ENCODE data around the gene FOXB1. TPM values are rescaled to one million over a fixed set of nuclear protein-coding genes. Genes with fewer than 3 reads are reported as not detected.

The FOXB1 gene
- 0.10 TPM for total RNA-seq

DNA sequence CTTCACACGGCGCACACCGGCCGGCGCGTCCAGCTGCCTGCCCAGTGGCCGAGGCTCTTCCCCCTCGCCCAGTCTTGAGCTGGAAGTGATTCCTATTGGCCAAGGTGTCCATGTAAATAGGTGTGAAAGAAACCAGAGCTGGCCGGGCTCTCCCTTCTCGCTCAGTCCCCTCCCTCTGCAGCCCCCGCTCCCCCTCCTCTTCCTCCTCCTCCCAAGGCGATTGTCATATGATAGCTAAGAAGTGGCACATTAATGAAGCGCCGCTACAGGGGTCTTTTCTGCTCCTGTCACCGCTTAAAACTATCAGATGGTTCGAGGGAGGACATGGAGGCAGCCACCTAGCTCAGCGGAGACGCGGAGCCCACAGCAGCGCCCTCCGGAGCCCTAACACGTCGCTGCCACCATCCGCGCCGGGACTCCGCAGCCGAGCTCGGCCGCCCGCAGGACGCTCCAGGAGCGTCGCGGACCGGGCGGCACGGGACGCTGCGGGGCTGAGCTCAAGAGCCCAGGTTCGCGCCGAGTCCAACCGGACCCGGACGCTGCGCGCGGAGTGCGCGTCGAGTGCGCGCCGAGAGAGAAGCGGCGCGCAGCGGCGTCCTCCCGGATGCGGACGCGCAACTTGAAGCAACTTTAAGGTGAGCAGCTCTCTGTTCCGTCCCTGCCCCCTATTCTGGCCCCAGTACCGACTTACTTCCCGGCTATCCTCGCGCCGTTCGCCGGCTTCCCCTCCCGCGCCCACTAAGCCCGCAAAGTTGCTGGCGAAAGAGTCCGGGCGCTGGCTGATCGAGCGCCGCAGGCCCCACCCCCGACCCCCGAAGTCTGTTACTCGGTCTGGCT is at the start of gene FOXB1:
Gene FOXB1 (plus strand): TSS at position 303 of the 837 bp plus-strand sequence. CDS start 653 bp downstream, outside the sequence.
- Histone ChIP-seq H3K9me3 (ENCODE audit: low read depth, low read length) (no peaks in the 10 kb centered on the region), H3K4me3 (ENCODE audit: low read length) (no peak within 1 kb of the TSS), H3K27me3 (ENCODE audit: insufficient read depth, low read length) (peaks cover 100% of the 10 kb centered on the region), H3K4me1 (ENCODE audit: insufficient read depth, low read length) (peaks cover 33% of the 10 kb centered on the region)

DNA sequence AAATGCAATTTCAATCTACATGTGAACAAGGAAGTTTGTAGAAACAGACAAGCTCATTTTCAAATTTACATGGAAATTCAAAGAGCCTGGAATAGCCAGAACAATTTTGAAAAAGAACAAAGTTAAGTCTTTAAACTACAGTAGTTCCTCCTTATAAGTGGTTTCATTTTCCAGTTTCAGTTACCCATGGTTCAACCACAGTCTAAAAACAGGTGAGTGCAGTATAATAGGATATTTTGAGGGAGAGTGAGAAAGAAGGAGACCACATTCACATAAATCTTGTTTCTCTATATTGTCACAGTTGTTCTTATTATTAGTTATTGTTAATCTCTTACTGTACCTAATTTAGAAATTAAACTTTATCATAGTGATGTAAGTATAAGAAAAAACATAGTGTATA is 45.8 kb upstream of the FOXB1 start:
- H3K4me1 ChIP-seq (ENCODE audit: insufficient read depth, low read length) = no peaks in the 10 kb centered on the region
- peaks cover 21% of the 10 kb centered on the region for H3K9me3 ChIP-seq (ENCODE audit: low read depth, low read length)
- no peak overlapping the region for H3K4me3 ChIP-seq (ENCODE audit: low read length)
- H3K27me3 ChIP-seq (ENCODE audit: insufficient read depth, low read length) = no peaks in the 10 kb centered on the region

DNA sequence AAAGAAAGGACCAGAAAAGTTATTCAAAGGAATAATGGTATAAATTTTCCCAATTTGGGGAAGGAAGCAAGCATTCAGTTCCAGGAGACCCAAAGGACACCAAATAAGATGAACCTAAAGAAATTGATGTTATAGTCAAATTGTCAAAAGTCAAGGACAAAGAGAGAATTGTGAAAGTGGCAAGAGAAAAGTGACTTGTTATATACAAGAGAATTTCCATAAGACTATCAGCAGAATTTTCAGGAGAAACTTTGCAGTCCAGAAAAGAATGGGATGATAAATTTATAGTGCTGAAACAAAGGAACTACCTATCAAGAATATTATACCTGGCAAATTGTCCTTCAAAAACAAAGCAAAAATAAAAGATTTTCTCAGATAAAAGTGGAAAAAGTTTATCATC is 43.8 kb upstream of the FOXB1 start:
- Histone ChIP-seq H3K4me1 (ENCODE audit: insufficient read depth, low read length) (no peaks in the 10 kb centered on the region), H3K27me3 (ENCODE audit: insufficient read depth, low read length) (no peaks in the 10 kb centered on the region), H3K4me3 (ENCODE audit: low read length) (no peak overlapping the region), H3K9me3 (ENCODE audit: low read depth, low read length) (peaks cover 21% of the 10 kb centered on the region)

DNA sequence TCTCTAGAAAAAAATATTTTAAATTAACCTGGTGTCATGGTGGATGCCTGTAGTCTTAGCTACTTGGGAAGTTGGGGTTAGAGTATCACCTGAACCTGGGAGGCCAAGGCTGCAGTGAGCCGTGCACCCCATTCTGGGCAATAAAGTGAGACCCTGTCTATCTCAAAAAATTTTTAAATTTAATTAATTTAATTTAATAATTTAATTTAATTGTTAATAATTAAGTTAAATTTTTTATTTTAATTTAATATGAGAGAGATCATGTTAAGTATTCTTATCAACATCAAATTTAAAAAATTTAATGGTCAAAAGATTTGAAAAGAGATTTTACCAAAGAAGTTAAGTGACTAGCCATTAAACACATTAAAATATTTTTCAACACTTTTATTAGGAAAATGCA is 40.8 kb upstream of the FOXB1 start:
- Histone ChIP-seq H3K4me3 (ENCODE audit: low read length) (no peak overlapping the region), H3K27me3 (ENCODE audit: insufficient read depth, low read length) (no peaks in the 10 kb centered on the region), H3K4me1 (ENCODE audit: insufficient read depth, low read length) (no peaks in the 10 kb centered on the region), H3K9me3 (ENCODE audit: low read depth, low read length) (peaks cover 21% of the 10 kb centered on the region)

DNA sequence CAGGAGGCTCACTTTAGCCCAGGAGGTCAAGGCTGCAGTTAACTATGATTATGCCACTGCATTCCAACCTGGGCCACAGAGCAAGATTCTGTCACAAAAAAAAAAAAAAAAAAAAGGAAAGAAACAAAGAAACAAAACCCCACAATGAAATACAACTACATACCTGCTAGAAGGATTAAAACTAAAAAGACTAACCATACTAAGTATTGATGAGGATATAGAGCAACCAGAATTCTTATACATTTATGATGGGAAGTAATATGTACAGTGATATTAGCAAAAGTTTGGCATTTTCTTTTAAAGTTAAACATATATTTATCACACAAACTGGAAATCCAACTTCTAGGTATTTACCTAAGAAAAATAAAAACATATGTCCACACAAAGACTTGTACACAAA is 40.2 kb upstream of the FOXB1 start:
- no peaks in the 10 kb centered on the region for H3K4me1 ChIP-seq (ENCODE audit: insufficient read depth, low read length)
- H3K27me3 ChIP-seq (ENCODE audit: insufficient read depth, low read length) = no peaks in the 10 kb centered on the region
- H3K9me3 ChIP-seq (ENCODE audit: low read depth, low read length) = peaks cover 21% of the 10 kb centered on the region
- no peak overlapping the region for H3K4me3 ChIP-seq (ENCODE audit: low read length)

DNA sequence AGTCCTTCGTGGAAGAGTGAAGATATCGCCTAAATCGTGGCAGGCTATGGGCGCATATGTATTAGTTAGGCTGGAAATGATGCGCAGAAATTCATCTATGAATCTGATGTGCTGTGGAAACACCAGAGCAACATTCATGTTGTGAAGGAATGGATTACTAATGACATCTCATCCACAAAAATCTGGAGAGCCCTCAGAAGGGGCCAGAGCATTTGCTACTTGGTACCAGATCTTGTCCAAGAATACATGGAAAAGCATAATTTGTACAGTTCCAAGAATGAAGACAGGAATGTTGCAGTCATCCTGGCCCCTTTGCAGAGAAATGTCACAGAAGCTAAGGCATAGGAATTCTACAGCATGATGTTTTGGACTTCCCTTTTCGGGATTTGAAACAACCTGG is 38.4 kb upstream of the FOXB1 start:
- Histone ChIP-seq H3K4me1 (ENCODE audit: insufficient read depth, low read length) (no peaks in the 10 kb centered on the region), H3K4me3 (ENCODE audit: low read length) (no peak overlapping the region), H3K27me3 (ENCODE audit: insufficient read depth, low read length) (no peaks in the 10 kb centered on the region), H3K9me3 (ENCODE audit: low read depth, low read length) (peaks cover 6% of the 10 kb centered on the region)

DNA sequence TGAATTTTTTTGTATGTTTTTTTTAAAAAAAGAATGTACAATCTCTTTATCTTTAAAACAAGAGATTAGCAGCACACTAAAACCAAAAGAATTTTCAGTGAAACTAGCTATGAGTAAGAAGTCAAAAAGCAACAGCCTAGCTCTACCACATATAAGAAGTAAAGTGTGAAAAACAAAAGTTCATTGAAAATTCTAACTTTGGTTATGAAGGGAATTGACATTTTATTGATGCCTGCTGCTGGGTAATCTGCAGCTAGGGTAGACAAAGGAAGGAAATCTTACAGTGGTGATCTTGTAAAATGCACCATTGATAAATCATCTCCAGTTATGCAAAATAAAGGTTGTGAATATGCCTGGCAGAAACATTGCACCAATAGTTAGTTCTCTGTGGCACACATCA is 37.8 kb upstream of the FOXB1 start:
- H3K9me3 ChIP-seq (ENCODE audit: low read depth, low read length) = peaks cover under 1% of the 10 kb centered on the region
- no peaks in the 10 kb centered on the region for H3K27me3 ChIP-seq (ENCODE audit: insufficient read depth, low read length)
- no peaks in the 10 kb centered on the region for H3K4me1 ChIP-seq (ENCODE audit: insufficient read depth, low read length)
- H3K4me3 ChIP-seq (ENCODE audit: low read length) = no peak overlapping the region

DNA sequence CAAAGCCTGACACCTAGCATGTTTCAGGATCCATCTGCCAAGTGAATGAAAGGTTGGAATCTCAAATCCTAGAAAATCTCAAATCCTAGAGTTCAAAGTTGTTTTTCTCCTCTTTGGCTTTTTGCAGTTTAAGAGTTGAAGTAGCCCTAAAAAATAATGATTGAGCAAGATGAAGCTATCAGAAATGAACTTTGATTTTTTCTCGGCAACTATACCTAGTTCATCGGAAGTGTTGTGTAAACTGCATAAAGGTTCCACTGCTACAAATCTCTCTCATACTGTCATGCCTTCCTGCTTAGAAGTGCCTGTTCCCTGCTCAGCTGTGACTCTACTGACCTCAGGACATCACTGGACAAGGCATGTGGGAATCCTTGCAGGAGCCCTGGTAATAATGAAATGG is 35.8 kb upstream of the FOXB1 start:
- Histone ChIP-seq H3K4me1 (ENCODE audit: insufficient read depth, low read length) (no peaks in the 10 kb centered on the region), H3K4me3 (ENCODE audit: low read length) (no peak overlapping the region), H3K27me3 (ENCODE audit: insufficient read depth, low read length) (no peaks in the 10 kb centered on the region), H3K9me3 (ENCODE audit: low read depth, low read length) (no peaks in the 10 kb centered on the region)

DNA sequence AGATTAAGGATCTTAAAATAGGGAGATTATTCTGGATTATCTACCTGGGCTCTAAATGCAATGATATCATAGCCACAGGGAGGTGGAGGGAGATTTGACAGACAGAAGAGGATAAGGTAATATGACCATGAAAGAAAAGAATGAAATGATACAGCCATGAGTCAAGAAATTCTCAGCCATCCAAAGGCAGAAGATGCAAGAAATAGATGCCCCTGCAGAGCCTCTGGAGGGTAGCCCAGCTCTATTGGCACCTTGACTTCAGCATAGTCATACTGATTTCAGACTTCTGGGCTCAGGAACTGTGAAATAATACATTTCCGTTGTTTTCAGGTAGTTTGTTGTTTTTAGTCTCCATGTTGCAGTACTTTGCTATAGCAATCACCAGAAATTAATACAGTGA is 31.9 kb upstream of the FOXB1 start:
- Histone ChIP-seq H3K9me3 (ENCODE audit: low read depth, low read length) (no peaks in the 10 kb centered on the region), H3K27me3 (ENCODE audit: insufficient read depth, low read length) (no peaks in the 10 kb centered on the region), H3K4me3 (ENCODE audit: low read length) (no peak overlapping the region), H3K4me1 (ENCODE audit: insufficient read depth, low read length) (peaks cover 15% of the 10 kb centered on the region)

DNA sequence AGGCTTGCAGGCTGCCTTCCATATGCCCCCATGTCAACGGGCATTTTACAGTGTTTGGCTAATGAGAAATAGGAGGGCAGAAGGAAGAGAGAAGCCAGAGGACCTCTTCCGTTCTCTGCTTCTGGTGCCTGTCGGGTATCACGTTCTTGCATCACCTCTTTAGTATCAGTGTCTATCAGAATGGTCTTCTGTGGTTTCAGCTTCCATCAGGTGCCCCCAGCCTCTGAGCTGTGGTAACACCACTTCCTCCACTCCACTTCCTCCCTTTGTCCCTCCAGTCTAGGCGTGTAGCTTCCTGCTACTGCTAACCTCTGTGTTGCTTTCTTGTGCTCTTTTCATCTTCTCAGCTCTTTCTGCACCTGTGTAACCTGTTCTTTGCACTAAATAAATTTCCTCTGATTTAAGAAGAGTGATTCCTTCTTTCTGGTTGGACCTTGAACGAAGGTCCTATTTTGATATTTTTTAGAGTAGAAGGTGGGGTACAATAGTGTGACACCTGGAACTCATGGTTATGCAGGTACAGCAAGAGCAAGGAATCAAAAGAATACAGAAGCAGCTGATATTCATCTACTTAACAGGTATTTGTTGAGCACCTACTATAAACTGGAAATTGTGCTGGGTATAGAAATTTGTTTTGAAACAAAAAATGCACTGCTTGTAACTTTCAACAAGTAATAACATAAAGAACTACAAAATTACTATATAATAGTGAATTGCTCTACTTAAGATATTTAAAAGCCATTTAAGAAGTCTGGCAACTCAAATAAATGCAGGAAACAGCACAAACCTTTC is 27.4 kb upstream of the FOXB1 start:
- Histone ChIP-seq H3K4me1 (ENCODE audit: insufficient read depth, low read length) (peaks cover 15% of the 10 kb centered on the region), H3K4me3 (ENCODE audit: low read length) (no peak overlapping the region), H3K27me3 (ENCODE audit: insufficient read depth, low read length) (peaks cover 5% of the 10 kb centered on the region), H3K9me3 (ENCODE audit: low read depth, low read length) (peaks cover 5% of the 10 kb centered on the region)

DNA sequence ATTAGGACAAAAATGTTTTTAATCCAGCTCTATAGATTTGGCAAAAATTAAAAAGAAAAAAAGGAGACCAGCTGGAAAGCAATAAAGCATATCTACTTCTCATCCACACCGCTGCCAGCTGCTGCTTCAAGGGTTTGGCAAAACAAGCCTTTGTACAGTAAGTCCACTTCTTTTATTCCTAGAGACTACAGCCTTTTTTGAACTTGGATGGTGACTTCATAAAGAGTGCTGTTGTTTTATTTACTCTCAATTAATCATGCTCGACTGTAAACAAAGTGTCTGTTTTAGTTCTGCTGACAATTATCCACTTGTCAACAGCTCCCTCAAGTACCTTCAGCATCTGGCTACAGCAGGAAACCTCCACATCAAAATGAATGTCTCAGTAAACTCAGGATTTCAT is 12.3 kb upstream of the FOXB1 start:
- Histone ChIP-seq H3K27me3 (ENCODE audit: insufficient read depth, low read length) (peaks cover 63% of the 10 kb centered on the region), H3K4me3 (ENCODE audit: low read length) (no peak overlapping the region), H3K4me1 (ENCODE audit: insufficient read depth, low read length) (peaks cover 8% of the 10 kb centered on the region), H3K9me3 (ENCODE audit: low read depth, low read length) (no peaks in the 10 kb centered on the region)

DNA sequence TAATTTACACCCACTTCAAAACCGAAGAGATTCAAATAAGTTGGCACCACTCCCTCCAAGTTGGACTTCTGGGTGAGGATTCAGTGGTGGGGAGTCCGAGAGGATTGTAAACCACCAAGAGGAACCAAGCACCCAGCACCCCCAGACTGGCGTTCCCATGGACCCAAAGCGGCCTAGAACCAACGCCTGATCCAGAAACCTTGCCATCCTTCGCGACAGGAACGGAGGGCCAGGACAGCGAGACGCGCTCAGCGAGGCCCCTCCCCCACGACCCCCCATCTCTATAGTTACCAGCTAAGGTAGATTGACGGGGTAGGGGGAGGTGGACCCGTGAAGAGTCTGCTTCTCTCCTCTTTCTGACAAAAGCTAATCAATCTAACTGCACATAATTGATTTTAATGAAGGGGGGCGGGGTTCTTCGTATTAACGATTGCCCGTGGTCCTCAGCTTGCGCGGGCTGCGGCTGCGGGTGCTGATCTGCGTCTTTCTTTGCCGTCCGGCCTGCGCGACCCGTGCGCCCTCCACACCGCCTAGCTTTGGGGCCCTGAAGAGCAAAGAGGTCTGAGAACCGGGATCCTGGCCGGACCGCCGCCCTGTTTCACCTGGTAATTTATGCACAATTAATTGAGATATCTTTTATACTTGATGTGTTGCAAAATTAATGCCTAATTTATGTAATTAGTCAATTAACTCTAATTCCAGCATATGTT is 10.9 kb upstream of the FOXB1 start:
- Histone ChIP-seq H3K9me3 (ENCODE audit: low read depth, low read length) (no peaks in the 10 kb centered on the region), H3K27me3 (ENCODE audit: insufficient read depth, low read length) (peaks cover 70% of the 10 kb centered on the region), H3K4me3 (ENCODE audit: low read length) (no peak overlapping the region), H3K4me1 (ENCODE audit: insufficient read depth, low read length) (peaks cover 15% of the 10 kb centered on the region)

DNA sequence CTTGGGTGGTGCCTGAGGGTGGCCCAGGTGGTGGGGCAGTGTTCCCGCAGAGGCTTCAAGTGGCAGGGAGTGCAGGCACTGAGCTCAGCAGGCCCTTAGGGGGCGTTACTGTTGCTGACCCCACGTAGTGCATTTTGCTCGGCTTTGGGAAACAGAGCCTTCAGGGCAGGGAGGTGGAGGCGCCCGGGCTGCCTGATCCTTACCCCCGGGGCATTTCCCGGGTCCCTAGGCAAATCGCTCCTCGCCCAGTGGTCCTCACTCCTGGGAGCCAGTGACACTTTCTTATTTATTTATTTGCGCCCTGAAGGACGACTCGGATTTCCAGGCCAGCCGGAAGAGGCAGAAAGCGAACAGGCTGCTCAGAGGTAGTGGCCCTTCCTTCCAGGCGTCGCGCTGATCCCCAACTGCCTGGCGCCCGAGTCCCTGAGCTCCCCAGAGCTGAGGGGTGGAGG is 10.1 kb upstream of the FOXB1 start:
- H3K9me3 ChIP-seq (ENCODE audit: low read depth, low read length) = no peaks in the 10 kb centered on the region
- H3K4me3 ChIP-seq (ENCODE audit: low read length) = no peak overlapping the region
- H3K27me3 ChIP-seq (ENCODE audit: insufficient read depth, low read length) = peaks cover 77% of the 10 kb centered on the region
- H3K4me1 ChIP-seq (ENCODE audit: insufficient read depth, low read length) = peaks cover 15% of the 10 kb centered on the region

DNA sequence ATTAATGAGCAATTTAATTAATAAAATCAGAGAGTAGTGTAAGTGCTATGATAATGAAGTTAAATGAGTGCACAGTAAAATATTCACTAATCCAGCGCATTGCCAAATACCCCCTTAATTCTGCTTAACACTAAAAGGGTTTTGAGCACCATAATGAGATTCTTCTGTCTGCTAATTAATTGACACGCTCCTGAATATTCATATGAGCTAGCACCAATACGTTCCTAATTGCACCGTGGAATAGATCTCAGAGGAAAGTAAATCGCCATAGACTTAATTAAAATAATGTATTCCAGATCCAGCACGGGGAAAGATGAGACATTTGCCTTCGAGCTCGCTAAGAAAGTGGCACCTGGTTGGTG is 9.6 kb upstream of the FOXB1 start:
- H3K9me3 ChIP-seq (ENCODE audit: low read depth, low read length) = no peaks in the 10 kb centered on the region
- H3K4me3 ChIP-seq (ENCODE audit: low read length) = no peak overlapping the region
- peaks cover 15% of the 10 kb centered on the region for H3K4me1 ChIP-seq (ENCODE audit: insufficient read depth, low read length)
- peaks cover 83% of the 10 kb centered on the region for H3K27me3 ChIP-seq (ENCODE audit: insufficient read depth, low read length)

DNA sequence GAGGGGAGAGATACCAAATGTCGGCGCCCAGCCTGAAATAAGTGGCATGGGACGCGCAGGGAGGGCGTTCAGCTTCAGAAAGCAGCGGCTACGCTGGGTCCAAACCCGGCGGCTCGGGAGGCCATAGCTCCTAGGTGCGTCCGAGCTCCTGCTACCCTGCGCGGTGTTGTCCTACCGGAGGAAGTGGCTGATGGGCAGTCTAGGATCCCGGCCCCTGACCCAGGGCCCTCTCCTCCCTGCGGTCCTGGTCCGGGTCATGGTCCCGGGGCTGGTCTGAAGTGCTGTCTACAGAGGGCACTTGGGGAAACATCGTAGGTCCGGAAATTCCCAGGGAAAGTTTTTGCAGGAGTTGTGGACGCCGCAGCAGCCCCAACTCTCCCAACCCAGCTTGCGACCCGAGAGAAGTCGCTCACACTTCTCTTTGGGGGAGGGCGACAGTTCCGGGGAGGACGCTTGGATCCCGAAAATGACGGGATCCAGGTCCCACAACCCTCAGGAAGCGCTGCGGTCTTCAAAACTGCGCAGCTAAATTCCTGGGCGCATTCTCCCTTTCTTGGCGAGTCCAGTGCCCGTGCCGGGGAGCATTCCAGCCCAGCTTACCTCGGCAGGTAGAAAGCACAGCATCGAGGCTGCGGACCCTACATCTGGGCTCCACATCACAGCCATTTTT is 9.1 kb upstream of the FOXB1 start:
- H3K9me3 ChIP-seq (ENCODE audit: low read depth, low read length) = no peaks in the 10 kb centered on the region
- peaks cover 15% of the 10 kb centered on the region for H3K4me1 ChIP-seq (ENCODE audit: insufficient read depth, low read length)
- peaks cover 88% of the 10 kb centered on the region for H3K27me3 ChIP-seq (ENCODE audit: insufficient read depth, low read length)
- no peak overlapping the region for H3K4me3 ChIP-seq (ENCODE audit: low read length)

Data from mononuclear cell (primary cell).